H1 (cell line): ENCODE measurements around the gene PPAT. TPM values are rescaled to one million over a fixed set of nuclear protein-coding genes. Genes with fewer than 3 reads are reported as not detected.

Experiments
- CTCF ChIA-PET: fragments of 300-600 bp; sonication (Branson Sonifier 250); formaldehyde crosslinking; loops from one replicate; lab custom pipeline; 2021; ENCODE audit not compliant: partially characterized antibody; lab: Charles Lee
- POLR2A ChIA-PET: fragments of 300-600 bp; sonication (Branson Sonifier 250); formaldehyde crosslinking; loops from one replicate; lab custom pipeline; 2021; ENCODE audit warnings: inconsistent platforms; ENCODE audit not compliant: partially characterized antibody; lab: Charles Lee
- DNase-seq, 2 experiments: peaks; one replicate each; pipeline versions ENCODE4 v3.0.0 to v3.0.0-alpha.2; 2010 to 2022; ENCODE audit warnings: low spot score in 2 of 2, low read depth in 1 of 2, mixed read lengths in 1 of 2
- FAIRE-seq: peaks from 2 replicates; lab custom pipeline; 2011; peaks lifted over from hg19 to GRCh38; lab: Jason Lieb, UNC
- H2AFZ ChIP-seq: 2 replicates; pipeline ENCODE4 v1.8.1; 2012; ENCODE audit warnings: low read length, inconsistent platforms
- H2AK5ac ChIP-seq: 2 replicates; pipeline ENCODE4 v1.6.1; 2013; ENCODE audit warnings: low read depth, low read length
- H2BK120ac ChIP-seq: replicated peaks from 2 replicates; pipeline ENCODE3; 2013; ENCODE audit warnings: low read depth, low read length, inconsistent platforms
- H2BK12ac ChIP-seq: 2 replicates; pipeline ENCODE4 v1.6.1; 2013; ENCODE audit warnings: low read depth, low read length
- H2BK15ac ChIP-seq: 2 replicates; pipeline ENCODE4 v1.6.1; 2013; ENCODE audit warnings: low read length
- H2BK20ac ChIP-seq: 2 replicates; pipeline ENCODE4 v1.6.1; 2013; ENCODE audit warnings: low read length
- H2BK5ac ChIP-seq: 2 replicates; pipeline ENCODE4 v1.6.1; 2013; ENCODE audit warnings: low read depth, low read length
- H3K14ac ChIP-seq: 2 replicates; pipeline ENCODE4 v1.6.1; 2013; ENCODE audit warnings: inconsistent platforms; ENCODE audit not compliant: insufficient read length
- H3K18ac ChIP-seq: 2 replicates; pipeline ENCODE4 v1.6.1; 2013; ENCODE audit warnings: low read length; ENCODE audit errors: extremely low read depth
- H3K23ac ChIP-seq: 2 replicates; pipeline ENCODE4 v1.6.1; 2013; ENCODE audit warnings: inconsistent platforms; ENCODE audit not compliant: insufficient read length
- H3K23me2 ChIP-seq: 2 replicates; pipeline ENCODE4 v1.6.1; 2013; ENCODE audit warnings: low read depth, low read length
- H3K27ac ChIP-seq: 2 replicates; pipeline ENCODE4 v1.6.1; 2011; ENCODE audit warnings: low read depth, low read length, inconsistent platforms
- H3K27me3 ChIP-seq, 4 experiments: replicated peaks in 1 of 4; 1 replicate in 1 of 4; 2 replicates in 3 of 4; pipeline versions ENCODE4 v1.6.1 to v1.8.1; 2011 to 2013; ENCODE audit warnings: low read length in 3 of 4, mild to moderate bottlenecking in 3 of 4, inconsistent platforms in 2 of 4, mixed read lengths in 2 of 4, moderate library complexity in 1 of 4; ENCODE audit not compliant: control insufficient read depth in 3 of 4, insufficient read depth in 3 of 4; ENCODE audit errors: extremely low read depth in 1 of 4
- H3K36me3 ChIP-seq, 4 experiments: 2 replicates each; pipeline versions ENCODE4 v1.6.1 to v1.8.1; 2011 to 2013; ENCODE audit warnings: mild to moderate bottlenecking in 4 of 4, low read length in 3 of 4, moderate library complexity in 2 of 4, control low read depth in 1 of 4, inconsistent platforms in 1 of 4; ENCODE audit not compliant: insufficient read depth in 4 of 4, control insufficient read depth in 2 of 4
- H3K4ac ChIP-seq: replicated peaks from 2 replicates; pipeline ENCODE3; 2013; ENCODE audit warnings: low read length, low read depth, mixed read lengths, inconsistent platforms; ENCODE audit not compliant: insufficient read length
- H3K4me1 ChIP-seq, 4 experiments: replicated peaks in 1 of 4; 1 replicate in 1 of 4; 2 replicates in 3 of 4; pipeline versions ENCODE4 v1.6.1 to v1.8.1; 2011 to 2013; ENCODE audit warnings: low read length in 3 of 4, inconsistent platforms in 2 of 4, mixed read lengths in 1 of 4; ENCODE audit not compliant: insufficient read depth in 4 of 4, control insufficient read depth in 3 of 4
- H3K4me2 ChIP-seq, 2 experiments: 2 replicates each; pipeline versions ENCODE4 v1.6.1 to v1.8.1; 2011 to 2013; ENCODE audit warnings: low read depth in 2 of 2, low read length in 2 of 2, control low read depth in 1 of 2, inconsistent platforms in 1 of 2, mild to moderate bottlenecking in 1 of 2; ENCODE audit not compliant: insufficient read depth in 1 of 2
- H3K4me3 ChIP-seq, 4 experiments: fragments of 200-600, 300-600 bp in 1 of 4; sonication (generic), shearing (Covaris generic), sonication (Bioruptor Twin) in 1 of 4; 2 replicates each; pipeline versions ENCODE4 v1.5.1 to v1.8.1; 2011 to 2016; ENCODE audit warnings: low read length in 4 of 4, low read depth in 3 of 4, control low read depth in 2 of 4, inconsistent platforms in 2 of 4, mild to moderate bottlenecking in 2 of 4, mixed read lengths in 1 of 4, moderate library complexity in 1 of 4; ENCODE audit not compliant: insufficient read depth in 2 of 4; ENCODE audit errors: extremely low read depth in 1 of 4
- H3K56ac ChIP-seq: replicated peaks from 2 replicates; pipeline ENCODE3; 2013; ENCODE audit warnings: low read depth, mild to moderate bottlenecking, mixed read lengths, low read length, inconsistent platforms; ENCODE audit not compliant: insufficient read length
- H3K79me1 ChIP-seq: 2 replicates; pipeline ENCODE4 v1.6.1; 2013; ENCODE audit warnings: low read depth, low read length, control low read depth
- H3K79me2 ChIP-seq, 2 experiments: 2 replicates each; pipeline versions ENCODE4 v1.6.1 to v1.8.1; 2012 to 2013; ENCODE audit warnings: low read length in 2 of 2, mild to moderate bottlenecking in 2 of 2, inconsistent platforms in 1 of 2; ENCODE audit not compliant: insufficient read depth in 2 of 2, control insufficient read depth in 1 of 2
- H3K9ac ChIP-seq, 4 experiments: replicated peaks in 1 of 4; 1 replicate in 1 of 4; 2 replicates in 3 of 4; pipeline versions ENCODE4 v1.6.1 to v1.8.1; 2011 to 2013; ENCODE audit warnings: low read depth in 3 of 4, low read length in 3 of 4, control low read depth in 2 of 4, mild to moderate bottlenecking in 2 of 4, moderate library complexity in 2 of 4, inconsistent platforms in 1 of 4; ENCODE audit errors: extremely low read depth in 1 of 4
- H3K9me3 ChIP-seq, 2 experiments: 2 replicates each; pipeline versions ENCODE4 v1.6.1 to v1.8.1; 2012 to 2013; ENCODE audit warnings: mild to moderate bottlenecking in 2 of 2, moderate library complexity in 2 of 2, control low read depth in 1 of 2, inconsistent platforms in 1 of 2, low read depth in 1 of 2, low read length in 1 of 2, mixed read lengths in 1 of 2; ENCODE audit not compliant: insufficient read depth in 2 of 2
- H4K20me1 ChIP-seq, 2 experiments: replicated peaks in 1 of 2; 2 replicates each; pipeline versions ENCODE3 to v1.8.1; 2011 to 2013; ENCODE audit warnings: inconsistent platforms in 2 of 2, low read length in 2 of 2, mild to moderate bottlenecking in 1 of 2; ENCODE audit not compliant: insufficient read depth in 2 of 2, control insufficient read depth in 1 of 2
- H4K5ac ChIP-seq: 2 replicates; pipeline ENCODE4 v1.6.1; 2013; ENCODE audit warnings: low read length, low read depth, mixed read lengths, inconsistent platforms; ENCODE audit not compliant: insufficient read length
- H4K8ac ChIP-seq: 2 replicates; pipeline ENCODE4 v1.8.0; 2013; ENCODE audit warnings: mild to moderate bottlenecking, moderate library complexity, low read length, inconsistent platforms; ENCODE audit not compliant: insufficient read depth; ENCODE audit errors: extremely low read depth
- H4K91ac ChIP-seq: replicated peaks from 2 replicates; pipeline ENCODE3; 2013; ENCODE audit warnings: low read length, mixed read lengths, inconsistent platforms; ENCODE audit not compliant: insufficient read length
- POU5F1 ChIP-seq: IDR thresholded peaks from 2 replicates; pipeline ENCODE4 v1.6.1; 2011; ENCODE audit warnings: low read depth, mild to moderate bottlenecking, low read length, moderate library complexity
- SIRT6 ChIP-seq: IDR thresholded peaks from one replicate; pipeline ENCODE4 v1.7.1; 2012; ENCODE audit warnings: low read length, inconsistent platforms
- WGBS, 2 experiments: shearing (Covaris generic) in 1 of 2; methylation state at CpG; one replicate each; pipeline versions ENCODE4 v1.1.6 to v1.1.7; 2013 to 2015; ENCODE audit warnings: low lambda C conversion rate in 2 of 2, mixed read lengths in 2 of 2, inconsistent platforms in 1 of 2, low coverage in 1 of 2, missing lambda C conversion rate in 1 of 2; ENCODE audit not compliant: insufficient replicate concordance in 2 of 2, insufficient coverage in 1 of 2, insufficient read length in 1 of 2; ENCODE audit errors: extremely low coverage in 1 of 2, missing lambda C conversion rate in 1 of 2; 5-methylcytosine and 5-hydroxymethylcytosine counted together
- polyA plus RNA-seq, 7 experiments: library from polyadenylated mRNA; depleted of rRNA in 3 of 7; stranded (reverse) in 5 of 7; unstranded in 2 of 7; fragments of >200 nt in 5 of 7; fragments of 200-250 nt in 2 of 7; gene quantifications; 1 replicate in 5 of 7; 2 replicates in 1 of 7; 4 replicates in 1 of 7; pipeline versions ENCODE4 v1.2.1 to v1.2.3, GENCODE V29; 2011 to 2013; ENCODE audit warnings: missing spikeins in 2 of 7, mixed read lengths in 2 of 7
- total RNA-seq: library from RNA; stranded (reverse); fragmentation: NEBNext Ultra II Directional; extraction: Animal tissue kit (Norgen Biotek cat#: 25700); gene quantifications from 2 replicates; pipeline ENCODE4 v1.2.1, GENCODE V29; 2021

PPAT gene
- total and polyA plus RNA-seq, 2 of the 8 experiments (the other 6 are each of a cell fraction or from before 2014, with no cell fraction given), result 24.5 to 104 TPM

DNA sequence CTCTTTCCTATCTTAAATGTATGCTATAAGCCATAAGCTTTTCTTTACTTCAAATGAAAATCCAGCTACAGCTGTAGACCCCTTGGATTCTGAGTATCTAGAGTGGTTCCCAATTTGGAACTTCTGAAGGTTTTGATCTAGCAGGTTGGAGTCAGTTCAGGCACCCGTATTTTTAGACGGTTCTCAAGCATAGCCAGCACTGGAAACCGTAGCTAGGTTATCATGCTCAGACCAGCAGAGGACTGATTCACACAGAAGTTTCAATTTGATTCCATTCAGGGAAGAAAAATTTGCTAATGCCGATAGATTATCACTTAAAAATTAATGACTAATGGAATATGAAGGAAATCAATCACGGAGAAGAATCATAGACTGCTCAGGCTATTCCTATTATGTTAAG is 11.2 kb downstream of the PPAT start:
- ChIA-PET CTCF (interaction anchor here (0.7 to 2.2 kb wide), 5 partner anchors 10 to 373 kb away, joined by 3 to 16 read pairs (median 4); partner anchors contain the start of genes PAICS and PPAT), POLR2A (interaction anchor here (10.3 kb wide), 1 partner anchor 13 kb away, joined by 96 read pairs; the partner anchor contains the start of genes PAICS and PPAT)
- Histone ChIP-seq H3K4me2 (no peak overlapping the region), H2BK15ac (no peak overlapping the region), H3K79me2 (peaks cover 18 to 100% of the 10 kb centered on the region in 2 experiments), H3K9me3 (peaks cover 3 to 8% of the 10 kb centered on the region in 2 experiments; a peak in 2 of 4 replicates), H3K79me1 (peaks cover 3% of the 10 kb centered on the region; the same call in 1 of the 2 replicates), H3K23ac (no peak overlapping the region), H3K4ac (no peak overlapping the region), H3K27ac (no peak overlapping the region), H4K91ac (no peak overlapping the region), H2BK20ac (no peak overlapping the region), H3K27me3 (no peaks in the 10 kb centered on the region), H4K8ac (no peak overlapping the region), H3K56ac (no peak overlapping the region), H2AK5ac (no peak overlapping the region), H3K36me3 (peaks cover 0 to 24% (median 13%) of the 10 kb centered on the region in 4 experiments; a peak in 5 of 8 replicates), H3K23me2 (no peaks in the 10 kb centered on the region), H2AFZ (no peak overlapping the region), H4K20me1 (peaks cover 8% of the 10 kb centered on the region in 2 experiments), H3K9ac (no peak overlapping the region), H3K18ac (no peak overlapping the region), H4K5ac (no peak overlapping the region), H3K4me1 (peaks cover 0 to 4% (median 0%) of the 10 kb centered on the region in 4 experiments; a peak in 2 of 7 replicates), H2BK5ac (no peak overlapping the region), H2BK12ac (no peak overlapping the region), H3K14ac (no peak overlapping the region), H3K4me3 (no peak overlapping the region), H2BK120ac (no peak overlapping the region)
- WGBS, 2 experiments, result 90% methylated on average over 5 of the region's 5 CpGs; no CpG with 5 or more reads in 1 of the 2 experiments
- DNase-seq, result no peak
- TF ChIP-seq POU5F1, result no peak
- no peak for TF ChIP-seq SIRT6
- no peak for FAIRE-seq
